ENCODE results near the gene RBP2.
"Not testable (repeated sequence)": the region's sequence is repeated elsewhere in the genome, so short reads cannot be mapped to it uniquely, and the experiment has no call there.

RBP2 gene

GRCh38 chr3:139447486-139447885, 28.8 kb downstream of the RBP2 start:
- in situ Hi-C loops (cut with MboI; ENCODE audit: low sequenced_read_pairs): no loop called here

GRCh38 chr3:139444446-139444845, 31.9 kb downstream of the RBP2 start:
- in situ Hi-C loops (cut with MboI; ENCODE audit: low sequenced_read_pairs): no loop called here

- in situ Hi-C loops (cut with MboI; ENCODE audit: low sequenced_read_pairs): no loop called here
Observed at GRCh38 chr3:139443186-139443585, 33.1 kb downstream of the RBP2 start.

GRCh38 chr3:139441656-139442055, 34.7 kb downstream of the RBP2 start:
- in situ Hi-C loops (cut with MboI; ENCODE audit: low sequenced_read_pairs): no loop called here

GRCh38 chr3:139440639-139441556, 35.4 kb downstream of the RBP2 start:
- in situ Hi-C loops (cut with MboI; ENCODE audit: low sequenced_read_pairs): no loop called here

- in situ Hi-C loops (cut with MboI; ENCODE audit: low sequenced_read_pairs): no loop called here
Observed at GRCh38 chr3:139439278-139439677, 37.0 kb downstream of the RBP2 start.

GRCh38 chr3:139434764-139435307, 41.5 kb downstream of the RBP2 start:
- in situ Hi-C loops (cut with MboI; ENCODE audit: low sequenced_read_pairs): no loop called here

- in situ Hi-C loops (cut with MboI; ENCODE audit: low sequenced_read_pairs): no loop called here
Observed at GRCh38 chr3:139434228-139434627, 42.1 kb downstream of the RBP2 start.

GRCh38 chr3:139433089-139433488, 43.2 kb downstream of the RBP2 start:
- in situ Hi-C loops (cut with MboI; ENCODE audit: low sequenced_read_pairs): no loop called here

GRCh38 chr3:139430493-139430892, 45.8 kb downstream of the RBP2 start:
- in situ Hi-C loops (cut with MboI; ENCODE audit: low sequenced_read_pairs): no loop called here

- in situ Hi-C loops (cut with MboI; ENCODE audit: low sequenced_read_pairs): no loop called here
Observed at GRCh38 chr3:139427283-139428060, 48.8 kb downstream of the RBP2 start.

- in situ Hi-C loops (cut with MboI; ENCODE audit: low sequenced_read_pairs): no loop called here
Observed at GRCh38 chr3:139425745-139426400, 50.4 kb downstream of the RBP2 start.

- in situ Hi-C loops (cut with MboI; ENCODE audit: low sequenced_read_pairs): no loop called here
Observed at GRCh38 chr3:139423232-139423631, 53.1 kb downstream of the RBP2 start.

- in situ Hi-C loops (cut with MboI; ENCODE audit: low sequenced_read_pairs): no loop called here
Observed at GRCh38 chr3:139421460-139421859, 54.9 kb downstream of the RBP2 start.

GRCh38 chr3:139421040-139421439, 55.3 kb downstream of the RBP2 start:
- in situ Hi-C loops (cut with MboI; ENCODE audit: low sequenced_read_pairs): no loop called here

- in situ Hi-C loops (cut with MboI; ENCODE audit: low sequenced_read_pairs): no loop called here
Observed at GRCh38 chr3:139418144-139418543, 58.2 kb downstream of the RBP2 start.

- in situ Hi-C loops (cut with MboI; ENCODE audit: low sequenced_read_pairs): no loop called here
Observed at GRCh38 chr3:139416275-139416674, 60.0 kb downstream of the RBP2 start.

GRCh38 chr3:139414608-139415224, 61.6 kb downstream of the RBP2 start:
- in situ Hi-C loops (cut with MboI; ENCODE audit: low sequenced_read_pairs): no loop called here

GRCh38 chr3:139412891-139413290, 63.4 kb downstream of the RBP2 start:
- in situ Hi-C loops (cut with MboI; ENCODE audit: low sequenced_read_pairs): not testable (repeated sequence)

Measured in HL-60/S4 treated with retinoic acid at 250 ng/mL for 4 days and 3 days (cell line).